Vagina (tissue), 2 donors: Measurements from ENCODE around the gene SPOCK1. TPM values are rescaled to one million over a fixed set of nuclear protein-coding genes. Genes with fewer than 3 reads are reported as not detected.

Experiments used
- DNase-seq, 2 donors: peaks; one replicate each; pipeline ENCODE4 v3.0.0-alpha.2; 2017; ENCODE audit errors: extremely low spot score in 2 of 2
- H3K27ac ChIP-seq: fragments of 200-600 bp; sonication (generic); one replicate; pipeline ENCODE4 v1.5.1; 2019
- H3K27me3 ChIP-seq: fragments of 200-600 bp; sonication (generic); one replicate; pipeline ENCODE4 v1.5.1; 2019
- H3K36me3 ChIP-seq, 2 donors: fragments of 200-600 bp; sonication (generic); one replicate each; pipeline ENCODE4 v1.5.1; 2017 to 2019
- H3K4me1 ChIP-seq: fragments of 200-600 bp; sonication (generic); one replicate; pipeline ENCODE4 v1.5.1; 2019
- H3K4me3 ChIP-seq, 2 donors: fragments of 200-600 bp; sonication (generic); 1 replicate in 1 of 2; 2 replicates in 1 of 2; pipeline ENCODE4 v1.5.1; 2016 to 2019
- H3K9me3 ChIP-seq: fragments of 200-600 bp; sonication (generic); one replicate; pipeline ENCODE4 v1.5.1; 2019
- CTCF ChIP-seq, 3 experiments: fragments of 450-650 bp in 2 of 3; fragments of 200-600 bp in 1 of 3; sonication (generic) in 1 of 3; IDR thresholded peaks; one replicate each; pipeline ENCODE4 v1.5.1; 2017 to 2019; ENCODE audit warnings: antibody characterized with exemption in 3 of 3, mild to moderate bottlenecking in 2 of 3, moderate library complexity in 2 of 3
- POLR2A ChIP-seq, 2 donors: fragments of 450-650 bp; IDR thresholded peaks; one replicate each; pipeline ENCODE4 v1.6.1; 2017; ENCODE audit warnings: antibody characterized with exemption in 2 of 2, mild to moderate bottlenecking in 2 of 2, moderate library complexity in 2 of 2
- POLR2AphosphoS5 ChIP-seq, 2 donors: sonication (generic); formaldehyde crosslinking; IDR thresholded peaks; one replicate each; pipeline ENCODE4 v1.9.0; 2017; ENCODE audit warnings: antibody characterized with exemption in 2 of 2, mild to moderate bottlenecking in 2 of 2, low read depth in 1 of 2; ENCODE audit not compliant: insufficient read depth in 1 of 2
- intact Hi-C: fragments of 100-400 bp; cut with DNase I; formaldehyde crosslinking; loops from one replicate; pipeline ENCODE4 v1.15.1; 2023
- total RNA-seq: library from RNA; depleted of rRNA; stranded (reverse); fragments of >200 nt; gene quantifications from one replicate; pipeline ENCODE4 v1.2.3, GENCODE V29; 2016

SPOCK1 gene
- total RNA-seq, 1 donor from 2014 or later: 70.7 TPM

GRCh38 chr5:137486707-137487106 is 12.4 kb downstream of the SPOCK1 start:
- intact Hi-C loops: no loop called here
- no peak overlapping the region for H3K4me3 ChIP-seq
- no peaks in the 10 kb centered on the region for H3K36me3 ChIP-seq
- H3K9me3 ChIP-seq: no peaks in the 10 kb centered on the region
- TF ChIP-seq POLR2A (IDR thresholded peaks at IDR 0.05) (no peak), POLR2AphosphoS5 (IDR thresholded peaks at IDR 0.05; ENCODE audit: insufficient read depth in 1 of 2, low read depth in 1 of 2) (no peak), CTCF (IDR thresholded peaks at IDR 0.05) (no peak)
- no peak overlapping the region for H3K27ac ChIP-seq
- no peaks in the 10 kb centered on the region for H3K4me1 ChIP-seq
- DNase-seq: no peak
- no peaks in the 10 kb centered on the region for H3K27me3 ChIP-seq

GRCh38 chr5:137481596-137481995 is 17.5 kb downstream of the SPOCK1 start:
- Histone ChIP-seq H3K4me3 (no peak overlapping the region), H3K4me1 (no peaks in the 10 kb centered on the region), H3K27ac (no peak overlapping the region), H3K9me3 (no peaks in the 10 kb centered on the region), H3K36me3 (no peaks in the 10 kb centered on the region), H3K27me3 (no peaks in the 10 kb centered on the region)
- TF ChIP-seq CTCF (IDR thresholded peaks at IDR 0.05) (no peak), POLR2AphosphoS5 (IDR thresholded peaks at IDR 0.05; ENCODE audit: insufficient read depth in 1 of 2, low read depth in 1 of 2) (no peak), POLR2A (IDR thresholded peaks at IDR 0.05) (no peak)
- intact Hi-C loops: no loop called here
- DNase-seq: no peak

GRCh38 chr5:137478043-137478442 is 21.1 kb downstream of the SPOCK1 start:
- Histone ChIP-seq H3K36me3 (no peaks in the 10 kb centered on the region), H3K27me3 (no peaks in the 10 kb centered on the region), H3K27ac (no peak overlapping the region), H3K9me3 (no peaks in the 10 kb centered on the region), H3K4me1 (no peaks in the 10 kb centered on the region), H3K4me3 (no peak overlapping the region)
- intact Hi-C loops: no loop called here
- TF ChIP-seq CTCF (IDR thresholded peaks at IDR 0.05): no peak
- TF ChIP-seq POLR2A (IDR thresholded peaks at IDR 0.05): no peak
- no peak for TF ChIP-seq POLR2AphosphoS5 (IDR thresholded peaks at IDR 0.05; ENCODE audit: insufficient read depth in 1 of 2, low read depth in 1 of 2)
- no peak for DNase-seq

GRCh38 chr5:137470921-137471220 is 28.3 kb downstream of the SPOCK1 start:
- Histone ChIP-seq H3K9me3 (no peaks in the 10 kb centered on the region), H3K4me1 (no peaks in the 10 kb centered on the region), H3K27me3 (no peaks in the 10 kb centered on the region), H3K36me3 (no peaks in the 10 kb centered on the region), H3K27ac (no peak overlapping the region), H3K4me3 (no peak overlapping the region)
- no peak for DNase-seq
- intact Hi-C loops: no loop called here
- no peak for TF ChIP-seq CTCF (IDR thresholded peaks at IDR 0.05)
- no peak for TF ChIP-seq POLR2A (IDR thresholded peaks at IDR 0.05)
- no peak for TF ChIP-seq POLR2AphosphoS5 (IDR thresholded peaks at IDR 0.05; ENCODE audit: insufficient read depth in 1 of 2, low read depth in 1 of 2)

GRCh38 chr5:137470111-137470920 is 28.8 kb downstream of the SPOCK1 start:
- TF ChIP-seq POLR2AphosphoS5 (IDR thresholded peaks at IDR 0.05; ENCODE audit: insufficient read depth in 1 of 2, low read depth in 1 of 2) (no peak), CTCF (IDR thresholded peaks at IDR 0.05) (no peak), POLR2A (IDR thresholded peaks at IDR 0.05) (no peak)
- no peaks in the 10 kb centered on the region for H3K9me3 ChIP-seq
- H3K4me3 ChIP-seq: no peak overlapping the region
- no peaks in the 10 kb centered on the region for H3K36me3 ChIP-seq
- no peak overlapping the region for H3K27ac ChIP-seq
- intact Hi-C loops: no loop called here
- no peak for DNase-seq
- no peaks in the 10 kb centered on the region for H3K27me3 ChIP-seq
- H3K4me1 ChIP-seq: no peaks in the 10 kb centered on the region
